HepG2 (cell line): ENCODE data around the gene CADM2. TPM values are rescaled to one million over a fixed set of nuclear protein-coding genes. Genes with fewer than 3 reads are reported as not detected.

Experiments
- ATAC-seq: fragments of 200-7000 bp; cut with Tn5 transposase; 3 replicates; pipeline ENCODE4 v1.9.1; 2020; ENCODE audit warnings: mild to moderate bottlenecking, moderate library complexity
- BruUV-seq: library from RNA; stranded (reverse); fragments of 400-500 nt; replicated peaks from 2 replicates; lab custom pipeline; 2021; lab: Mats Ljungman, UMichigan
- CTCF ChIA-PET: fragments of 300-600 bp; formaldehyde crosslinking; extraction: SDS; loops from one replicate; lab custom pipeline; 2021; ENCODE audit warnings: low total read pairs, inconsistent platforms, low intra/inter-chr PET ratio; lab: Yijun Ruan, JAX
- POLR2A ChIA-PET: fragments of 350-600 bp; sonication (Branson Sonifier 250); formaldehyde crosslinking; loops from one replicate; lab custom pipeline; 2020; ENCODE audit warnings: antibody characterized with exemption, inconsistent platforms; lab: Yijun Ruan, JAX
- DNase-seq: peaks from one replicate; pipeline ENCODE4 v3.0.0-alpha.2; 2015; ENCODE audit warnings: low spot score
- FAIRE-seq: peaks from 3 replicates; lab custom pipeline; 2011; peaks lifted over from hg19 to GRCh38; lab: Jason Lieb, UNC
- H2AFZ ChIP-seq: one replicate; pipeline ENCODE4 v1.6.1; 2011; ENCODE audit warnings: low read length, inconsistent platforms
- H3K27ac ChIP-seq: fragments of 300-600 bp; 3 replicates; pipeline ENCODE4 v1.8.0; 2011; ENCODE audit warnings: mixed run types, mild to moderate bottlenecking, mixed read lengths, low read length, inconsistent platforms; ENCODE audit not compliant: insufficient read depth; ENCODE audit errors: extremely low read length
- H3K27me3 ChIP-seq, 2 experiments: fragments of 200-600 bp in 1 of 2; 2 replicates in 1 of 2; 3 replicates in 1 of 2; pipeline versions ENCODE4 v1.6.0 to v1.8.0; 2011; ENCODE audit warnings: low read length in 2 of 2, mild to moderate bottlenecking in 2 of 2, moderate library complexity in 2 of 2, inconsistent platforms in 1 of 2; ENCODE audit not compliant: insufficient read depth in 2 of 2, control insufficient read depth in 1 of 2
- H3K36me3 ChIP-seq, 2 experiments: fragments of 200-600 bp in 1 of 2; replicated peaks in 1 of 2; 2 replicates in 1 of 2; 3 replicates in 1 of 2; pipeline versions ENCODE4 v1.5.1 to v1.8.0; 2011; ENCODE audit warnings: low read length in 2 of 2, inconsistent platforms in 1 of 2; ENCODE audit not compliant: insufficient read depth in 2 of 2, control insufficient read depth in 1 of 2
- H3K4me1 ChIP-seq: 2 replicates; pipeline ENCODE4 v1.5.1; 2012; ENCODE audit warnings: low read length, inconsistent platforms; ENCODE audit not compliant: insufficient read depth
- H3K4me2 ChIP-seq: 2 replicates; pipeline ENCODE4 v1.6.0; 2011; ENCODE audit warnings: low read depth, low read length, inconsistent platforms
- H3K4me3 ChIP-seq, 3 experiments: fragments of 200-600 bp in 1 of 3; sonication (generic), shearing (Covaris generic) in 1 of 3; replicated peaks in 1 of 3; 2 replicates each; pipeline ENCODE4 v1.5.1; 2011 to 2016; ENCODE audit warnings: low read length in 3 of 3, inconsistent platforms in 2 of 3, low read depth in 2 of 3, mild to moderate bottlenecking in 2 of 3, control low read depth in 1 of 3, mixed read lengths in 1 of 3; ENCODE audit not compliant: insufficient read depth in 1 of 3
- H3K79me2 ChIP-seq: one replicate; pipeline ENCODE4 v1.6.1; 2011; ENCODE audit warnings: low read length, inconsistent platforms; ENCODE audit not compliant: insufficient read depth
- H3K9ac ChIP-seq: 2 replicates; pipeline ENCODE4 v1.6.0; 2011; ENCODE audit warnings: mild to moderate bottlenecking, low read depth, low read length, inconsistent platforms; ENCODE audit not compliant: insufficient read depth
- H3K9me3 ChIP-seq: 2 replicates; pipeline ENCODE4 v1.5.1; 2012; ENCODE audit warnings: mild to moderate bottlenecking, low read length
- H4K20me1 ChIP-seq: 2 replicates; pipeline ENCODE4 v1.6.0; 2011; ENCODE audit warnings: inconsistent platforms, mild to moderate bottlenecking, low read length, moderate library complexity; ENCODE audit not compliant: insufficient read depth
- ARID4A ChIP-seq: sonication (generic); formaldehyde crosslinking; IDR thresholded peaks from 2 replicates; pipeline ENCODE4 v1.5.0; 2020; ENCODE audit warnings: mild to moderate bottlenecking, missing genetic modification reagents, borderline replicate concordance
- DMAP1 ChIP-seq: IDR thresholded peaks from 2 replicates; pipeline ENCODE4 v1.6.1; 2016
- NFYC ChIP-seq: IDR thresholded peaks from 2 replicates; pipeline ENCODE4 v1.6.1; 2016; ENCODE audit warnings: missing genetic modification reagents, missing compliant biosample characterization
- ZNF570 ChIP-seq: sonication (generic); formaldehyde crosslinking; IDR thresholded peaks from 2 replicates; pipeline ENCODE4 v1.4.0; 2020; ENCODE audit warnings: mild to moderate bottlenecking, missing genetic modification reagents, borderline replicate concordance
- ZNF7 ChIP-seq: IDR thresholded peaks from 2 replicates; pipeline ENCODE4 v1.6.1; 2016; ENCODE audit warnings: missing biosample characterization, missing genetic modification reagents
- ZNF792 ChIP-seq: IDR thresholded peaks from 2 replicates; pipeline ENCODE4 v1.6.1; 2016
- ZSCAN22 ChIP-seq: sonication (generic); formaldehyde crosslinking; IDR thresholded peaks from 2 replicates; pipeline ENCODE4 v1.4.0; 2020; ENCODE audit warnings: mild to moderate bottlenecking, missing genetic modification reagents
- ZSCAN9 ChIP-seq: IDR thresholded peaks from 2 replicates; pipeline ENCODE4 v1.6.1; 2016; ENCODE audit warnings: borderline replicate concordance
- WGBS: methylation state at CpG from one replicate; pipeline ENCODE4 v1.1.6; 2017; ENCODE audit warnings: low lambda C conversion rate; 5-methylcytosine and 5-hydroxymethylcytosine counted together
- in situ Hi-C: cut with HindIII; loops from 2 replicates; pipeline ENCODE4 v1.10.0; 2017; ENCODE audit warnings: low pct_unique_long_range_greater_than_20kb; ENCODE audit not compliant: extremely low pct_ligation_motif_present
- intact Hi-C: fragments of 100-400 bp; cut with micrococcal nuclease; formaldehyde crosslinking; loops from one replicate; pipeline ENCODE4 v1.10.0; 2022; ENCODE audit not compliant: unreplicated experiment
- polyA plus RNA-seq, 8 experiments: library from polyadenylated mRNA; depleted of rRNA in 3 of 8; stranded (reverse) in 7 of 8; unstranded in 1 of 8; fragments of >200 nt; fragmentation: Illumina TruSeq in 4 of 8; extraction: Trizol in 4 of 8; gene quantifications; 2 replicates each; pipeline versions ENCODE4 v1.2.1 to v1.2.3, GENCODE V29; 2011 to 2016; ENCODE audit warnings: low read depth in 4 of 8, missing spikeins in 1 of 8, mixed read lengths in 1 of 8; ENCODE audit not compliant: insufficient read depth in 1 of 8
- total RNA-seq, 5 experiments: library from RNA; depleted of rRNA; stranded (reverse); fragments of >200 nt; fragmentation: Illumina TruSeq; extraction: Trizol; gene quantifications; 2 replicates each; pipeline ENCODE4 v1.2.3, GENCODE V29; 2016; ENCODE audit warnings: low read depth in 1 of 5

The CADM2 gene
- total and polyA plus RNA-seq, 2 of the 13 experiments (the other 11 are each of a cell fraction or from before 2014, with no cell fraction given): not detected

- WGBS: 0% methylated on average over 2 of the region's 2 CpGs
- no TSS peak for BruUV-seq
Observed at GRCh38 chr3:85259748-85260147, 301.0 kb downstream of the CADM2 start.

More at GRCh38 chr3:85259748-85260147, 301.0 kb downstream of the CADM2 start:
- in situ Hi-C loops: no loop called here
- intact Hi-C loops: no loop called here
- H3K27ac ChIP-seq: no peak overlapping the region
- H3K4me2 ChIP-seq: no peak overlapping the region
- no peaks in the 10 kb centered on the region for H4K20me1 ChIP-seq
- no peak for ATAC-seq
- H3K4me1 ChIP-seq: no peaks in the 10 kb centered on the region
- ChIA-PET CTCF (no interaction called here), POLR2A (no interaction called here)
- H3K36me3 ChIP-seq: no peaks in the 10 kb centered on the region
- no peaks in the 10 kb centered on the region for H3K79me2 ChIP-seq
- no peak overlapping the region for H3K9ac ChIP-seq
- no peak for FAIRE-seq
- TF ChIP-seq ZNF7 (CRISPR knock-in tag) (no peak), DMAP1 (CRISPR knock-in tag) (no peak), ZNF570 (CRISPR knock-in tag) (no peak), NFYC (CRISPR knock-in tag) (no peak), ZSCAN9 (CRISPR knock-in tag) (no peak), ZNF792 (CRISPR knock-in tag) (no peak), ARID4A (CRISPR knock-in tag) (no peak), ZSCAN22 (no peak)
- no peaks in the 10 kb centered on the region for H3K27me3 ChIP-seq
- no peak overlapping the region for H2AFZ ChIP-seq
- no peak for DNase-seq
- no peak overlapping the region for H3K4me3 ChIP-seq
- no peaks in the 10 kb centered on the region for H3K9me3 ChIP-seq
